AG09309 (cell line): ENCODE data around the gene GLRX2.
"Not testable (repeated sequence)": the region's sequence is repeated elsewhere in the genome, so short reads cannot be mapped to it uniquely, and the experiment has no call there.

ENCODE experiments used
- DNase-seq: peaks from one replicate; pipeline ENCODE4 v3.0.0-alpha.2; 2010; ENCODE audit warnings: low read depth
- H3K4me3 ChIP-seq: 2 replicates; pipeline ENCODE4 v1.5.1; 2011; ENCODE audit warnings: mild to moderate bottlenecking, low read depth, low read length, moderate library complexity; ENCODE audit not compliant: control insufficient read depth
- TF ChIP-seq, protein P1 (sequence below): IDR thresholded peaks from 2 replicates; pipeline ENCODE4 v1.5.1; 2011; ENCODE audit warnings: mild to moderate bottlenecking, low read depth, low read length, inconsistent platforms; ENCODE audit not compliant: insufficient read depth, control insufficient read depth; ENCODE audit errors: missing control alignments

GLRX2 gene

DNA sequence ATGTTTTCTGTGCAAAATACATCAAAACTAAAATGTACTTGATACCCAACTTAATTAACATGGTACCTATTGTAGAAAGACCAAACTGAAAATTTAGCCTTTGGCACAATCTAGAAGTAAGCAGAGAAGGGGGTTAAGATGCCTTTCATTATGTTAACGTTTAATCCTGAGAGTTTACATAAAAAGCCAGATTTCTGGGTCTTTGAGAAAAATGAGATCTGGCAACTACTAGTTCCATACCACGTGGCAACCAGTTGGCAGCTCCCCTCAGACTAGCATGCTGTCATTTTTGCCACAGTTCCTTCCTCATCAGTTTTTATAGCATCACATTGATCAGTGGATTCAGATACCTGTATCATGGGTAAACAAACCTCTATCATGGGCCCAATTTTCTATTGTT, 44.3 kb downstream of the GLRX2 start:
- TF ChIP-seq, protein P1, sequence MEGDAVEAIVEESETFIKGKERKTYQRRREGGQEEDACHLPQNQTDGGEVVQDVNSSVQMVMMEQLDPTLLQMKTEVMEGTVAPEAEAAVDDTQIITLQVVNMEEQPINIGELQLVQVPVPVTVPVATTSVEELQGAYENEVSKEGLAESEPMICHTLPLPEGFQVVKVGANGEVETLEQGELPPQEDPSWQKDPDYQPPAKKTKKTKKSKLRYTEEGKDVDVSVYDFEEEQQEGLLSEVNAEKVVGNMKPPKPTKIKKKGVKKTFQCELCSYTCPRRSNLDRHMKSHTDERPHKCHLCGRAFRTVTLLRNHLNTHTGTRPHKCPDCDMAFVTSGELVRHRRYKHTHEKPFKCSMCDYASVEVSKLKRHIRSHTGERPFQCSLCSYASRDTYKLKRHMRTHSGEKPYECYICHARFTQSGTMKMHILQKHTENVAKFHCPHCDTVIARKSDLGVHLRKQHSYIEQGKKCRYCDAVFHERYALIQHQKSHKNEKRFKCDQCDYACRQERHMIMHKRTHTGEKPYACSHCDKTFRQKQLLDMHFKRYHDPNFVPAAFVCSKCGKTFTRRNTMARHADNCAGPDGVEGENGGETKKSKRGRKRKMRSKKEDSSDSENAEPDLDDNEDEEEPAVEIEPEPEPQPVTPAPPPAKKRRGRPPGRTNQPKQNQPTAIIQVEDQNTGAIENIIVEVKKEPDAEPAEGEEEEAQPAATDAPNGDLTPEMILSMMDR = no peak
- DNase-seq = no peak

DNA sequence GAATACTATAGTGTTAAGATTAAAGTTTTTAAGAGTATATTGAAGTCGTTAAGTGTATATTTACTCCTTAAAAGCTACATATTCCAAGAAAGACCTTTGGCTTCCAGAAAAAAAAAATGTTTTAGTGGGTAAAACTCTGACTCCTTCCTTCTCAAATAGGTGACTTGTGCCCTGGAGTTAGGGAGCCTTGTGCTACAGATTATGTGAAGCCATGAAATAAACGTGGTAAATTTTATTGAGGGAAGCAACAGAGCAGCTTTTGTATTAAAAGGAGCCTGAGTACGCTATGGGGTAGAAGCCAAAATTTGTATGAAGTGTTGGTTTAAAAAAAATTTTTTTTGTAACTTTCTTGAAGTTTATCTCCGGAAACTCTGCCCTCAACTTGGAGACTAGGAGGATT, 44.8 kb downstream of the GLRX2 start:
- no peak for DNase-seq
- TF ChIP-seq, protein P1 = no peak
- peak overlapping the region; percentile 70 for H3K4me3 ChIP-seq

More for the DNA sequence above, 44.3 kb downstream of the GLRX2 start:
- H3K4me3 ChIP-seq = peak overlapping the region; percentile 70

DNA sequence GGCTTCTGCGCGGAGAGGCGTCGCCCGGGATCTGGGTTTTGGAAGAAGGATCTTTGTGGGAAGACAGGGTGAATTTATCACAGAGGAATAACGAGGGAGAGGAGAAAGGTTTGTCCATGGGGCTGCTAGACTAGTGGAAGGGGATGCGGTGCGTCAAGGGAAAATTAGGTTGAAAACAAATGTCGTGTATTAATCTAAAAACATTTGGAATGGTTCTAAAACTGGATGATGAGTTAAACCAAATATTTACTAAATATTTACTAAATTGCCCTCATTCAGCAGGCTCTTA, 45.2 kb downstream of the GLRX2 start:
- TF ChIP-seq, protein P1 = no peak
- peak overlapping the region; percentile 70 for H3K4me3 ChIP-seq
- DNase-seq = no peak

DNA sequence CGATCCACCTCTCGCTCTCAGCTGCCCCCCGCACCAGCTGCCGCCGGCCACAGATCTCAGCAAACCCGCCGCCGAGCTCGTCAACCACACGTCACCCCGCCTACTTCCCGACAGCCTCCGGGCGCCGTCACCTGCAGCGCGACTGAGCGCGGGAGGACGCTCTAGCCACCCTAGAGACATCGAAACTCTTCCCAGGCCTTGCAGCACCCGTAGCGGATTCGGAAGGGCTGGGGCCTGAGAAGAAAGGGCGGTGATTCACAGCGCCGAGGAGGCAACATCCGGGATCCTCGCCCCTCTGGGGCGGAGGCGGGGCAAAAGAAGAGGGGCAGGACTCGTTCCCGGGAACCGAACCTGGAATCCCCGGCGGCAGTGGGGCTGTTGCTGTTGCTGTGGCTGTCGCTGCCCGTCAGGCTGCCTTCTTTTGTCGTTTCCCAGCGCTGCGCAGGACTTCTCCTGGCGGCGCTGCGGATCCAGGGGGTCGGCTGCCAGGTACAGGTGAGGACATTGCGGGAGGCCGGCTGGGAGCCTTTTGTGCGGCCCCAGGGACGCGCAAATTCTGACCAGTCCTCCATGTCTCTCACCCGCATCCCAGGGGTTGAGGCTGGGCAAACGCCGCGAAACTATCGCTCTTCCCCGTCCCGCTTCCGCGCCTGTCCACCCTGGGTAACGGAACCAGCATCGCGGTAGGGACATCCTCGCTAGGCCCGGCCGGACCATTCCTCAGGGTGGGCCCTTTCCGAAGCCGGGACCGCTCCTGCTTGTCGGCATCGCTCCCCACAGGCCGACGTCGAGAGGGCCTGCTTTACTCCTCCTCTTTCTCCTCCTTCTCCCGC, 45.7 kb downstream of the GLRX2 start, which contains the start of the genes RO60 and UCHL5:
Gene RO60 (plus strand): TSS at position 331 of the 833 bp plus-strand sequence. CDS start 9,443 bp downstream, outside the sequence.
Gene UCHL5 (minus strand): TSS at position 79 of the 833 bp plus-strand sequence. CDS start 100 bp downstream, outside the sequence.
- TF ChIP-seq, protein P1 = no peak
- peak; percentile 92 for DNase-seq
- H3K4me3 ChIP-seq = peak within 1 kb of the TSS; percentile 70

DNA sequence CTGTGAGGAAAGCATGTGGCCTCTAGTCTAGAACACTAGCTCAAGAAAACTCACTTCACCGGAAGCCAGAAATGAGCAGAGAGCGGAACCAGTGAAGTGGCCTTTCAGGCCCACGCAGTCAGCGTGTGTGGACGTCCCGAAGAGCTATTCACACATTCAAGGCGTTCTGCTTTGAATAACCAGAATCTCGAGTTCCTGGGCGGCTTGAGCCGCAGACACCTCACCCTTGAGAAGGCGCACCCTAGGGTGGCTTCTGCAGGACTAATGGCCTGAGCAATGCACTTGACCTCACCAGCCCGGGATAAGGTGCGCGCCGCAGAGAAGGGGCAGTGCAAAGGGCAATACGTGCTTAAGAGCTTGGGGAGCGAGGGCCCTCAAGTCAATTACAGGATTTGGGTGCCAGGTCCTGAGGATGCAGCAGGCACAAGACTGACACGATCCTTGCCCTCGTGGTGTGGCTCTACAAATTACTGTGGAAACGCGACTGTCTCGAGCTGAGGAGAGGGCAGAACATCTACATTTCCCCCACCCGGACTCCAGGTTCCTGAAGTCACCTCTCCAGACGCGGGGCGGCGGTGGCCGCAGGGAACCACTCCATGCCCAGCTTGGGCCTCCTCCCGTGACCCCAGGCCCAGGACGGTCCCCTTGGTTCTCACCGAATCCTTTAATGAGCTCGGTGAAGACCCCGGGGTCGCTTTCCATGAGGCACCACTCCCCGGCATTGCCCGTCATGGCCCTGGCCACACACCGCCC, 46.5 kb downstream of the GLRX2 start:
- no peak for DNase-seq
- TF ChIP-seq, protein P1 = no peak
- H3K4me3 ChIP-seq = peak overlapping the region; percentile 70

DNA sequence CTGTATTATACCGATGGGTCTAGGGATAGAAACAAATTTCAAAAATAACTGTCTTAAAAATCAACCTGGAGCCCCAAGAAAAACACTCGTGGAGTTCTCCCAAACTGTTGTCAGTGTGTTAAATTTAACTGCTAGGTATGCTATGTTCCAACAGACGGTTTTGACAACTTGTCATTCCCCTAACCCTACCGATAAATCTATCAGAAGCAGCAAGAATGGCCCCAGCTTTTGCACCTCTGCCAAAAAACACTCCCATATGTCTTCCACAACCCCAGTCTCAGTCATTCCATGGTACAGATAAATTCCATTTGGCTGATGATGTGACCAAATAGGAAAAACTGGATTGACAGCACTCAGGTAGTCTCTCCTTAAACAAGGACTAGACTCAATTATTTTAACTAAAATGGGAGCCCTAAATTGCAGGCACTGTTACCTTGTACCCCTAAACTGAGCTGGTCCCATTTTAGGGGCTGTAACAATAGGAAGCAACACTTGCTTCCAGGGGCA, 51.0 kb downstream of the GLRX2 start:
- no peak for DNase-seq

DNA sequence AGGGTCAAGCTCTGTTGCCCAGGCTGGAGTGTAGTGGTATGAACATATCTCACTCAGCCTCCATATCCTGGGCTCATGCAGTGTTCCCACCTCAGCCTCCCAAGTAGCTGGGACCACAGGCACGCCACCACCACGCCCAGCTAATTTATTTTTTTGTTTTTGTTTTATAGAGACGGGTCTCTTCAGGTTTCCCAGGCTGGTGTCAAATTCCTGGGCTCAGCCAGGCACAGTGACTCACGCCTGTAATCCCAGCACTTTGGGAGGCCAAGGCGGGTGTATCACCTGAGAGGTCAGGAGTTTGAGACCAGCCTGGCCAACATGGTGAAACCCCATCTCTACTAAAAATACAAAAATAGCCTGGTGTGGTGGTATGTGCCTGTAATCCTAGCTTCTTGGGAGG, 56.3 kb downstream of the GLRX2 start:
- DNase-seq, H3K4me3 ChIP-seq: not testable (repeated sequence)

More for the DNA sequence above, 51.0 kb downstream of the GLRX2 start:
- no peak overlapping the region for H3K4me3 ChIP-seq
- TF ChIP-seq, protein P1 = no peak
